Mucosa of rectum (tissue), 2 donors: ENCODE data around the gene ZNF483.
"Not testable (repeated sequence)": the region's sequence is repeated elsewhere in the genome, so short reads cannot be mapped to it uniquely, and the experiment has no call there.

Source experiments
- H3K27ac ChIP-seq, 2 donors: one replicate each; pipeline ENCODE4 v1.7.0; 2013; ENCODE audit warnings: inconsistent platforms in 2 of 2, low read depth in 2 of 2, low read length in 2 of 2
- H3K27me3 ChIP-seq, 2 donors: one replicate each; pipeline ENCODE4 v1.7.0; 2013; ENCODE audit warnings: low read length in 2 of 2; ENCODE audit not compliant: control insufficient read depth in 2 of 2, insufficient read depth in 2 of 2
- H3K36me3 ChIP-seq, 2 donors: one replicate each; pipeline ENCODE4 v1.7.0; 2013; ENCODE audit warnings: low read length in 2 of 2; ENCODE audit not compliant: control insufficient read depth in 2 of 2, insufficient read depth in 2 of 2
- H3K4me1 ChIP-seq, 2 donors: one replicate each; pipeline ENCODE4 v1.7.0; 2013; ENCODE audit warnings: low read length in 2 of 2, mild to moderate bottlenecking in 1 of 2; ENCODE audit not compliant: control insufficient read depth in 2 of 2, insufficient read depth in 2 of 2
- H3K4me3 ChIP-seq, 2 donors: one replicate each; pipeline ENCODE4 v1.7.0; 2013; ENCODE audit warnings: low read length in 2 of 2
- H3K9ac ChIP-seq, 2 donors: one replicate each; pipeline ENCODE4 v1.7.0; 2013; ENCODE audit warnings: low read length in 2 of 2, low read depth in 1 of 2, mild to moderate bottlenecking in 1 of 2
- H3K9me3 ChIP-seq, 2 donors: one replicate each; pipeline ENCODE4 v1.7.0; 2013; ENCODE audit warnings: low read length in 2 of 2; ENCODE audit not compliant: control insufficient read depth in 2 of 2
- donor health status: healthy.
- donor health status: Normal muscosa, but diverticular disease.

The ZNF483 gene

DNA sequence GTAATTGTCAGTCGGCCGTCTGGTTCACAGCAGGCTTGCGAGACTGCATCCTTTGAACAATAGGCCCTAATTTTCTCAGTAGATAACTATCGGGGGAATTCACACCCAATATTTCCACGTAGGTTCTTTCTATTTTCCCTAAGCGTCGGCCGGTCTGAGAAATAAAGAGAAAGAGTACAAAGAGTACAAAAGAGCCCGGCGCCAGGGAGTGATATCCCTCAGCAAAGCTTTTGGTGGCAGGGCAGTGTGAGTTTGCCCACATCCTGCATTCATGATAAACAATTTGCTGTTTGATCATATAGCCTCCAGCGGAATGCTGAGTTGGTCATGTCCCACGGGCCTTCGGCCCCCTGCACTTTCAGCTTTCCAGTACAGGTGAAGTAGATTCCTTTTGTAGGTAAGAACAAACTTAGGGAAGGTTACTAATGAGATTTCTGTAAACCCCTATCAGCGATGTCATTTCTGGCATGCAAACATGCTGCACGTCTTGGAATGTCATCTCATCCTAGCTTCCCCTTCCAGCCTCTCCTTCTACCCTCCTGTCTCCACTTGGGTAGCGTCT is 79.2 kb downstream of the ZNF483 start:
- no peak overlapping the region for H3K4me3 ChIP-seq
- H3K4me1 ChIP-seq: peaks cover 0 to 8% of the 10 kb centered on the region in 2 donors
- H3K27me3 ChIP-seq: no peaks in the 10 kb centered on the region
- no peaks in the 10 kb centered on the region for H3K36me3 ChIP-seq
- H3K27ac ChIP-seq: no peak overlapping the region
- no peaks in the 10 kb centered on the region for H3K9me3 ChIP-seq
- no peak overlapping the region for H3K9ac ChIP-seq

DNA sequence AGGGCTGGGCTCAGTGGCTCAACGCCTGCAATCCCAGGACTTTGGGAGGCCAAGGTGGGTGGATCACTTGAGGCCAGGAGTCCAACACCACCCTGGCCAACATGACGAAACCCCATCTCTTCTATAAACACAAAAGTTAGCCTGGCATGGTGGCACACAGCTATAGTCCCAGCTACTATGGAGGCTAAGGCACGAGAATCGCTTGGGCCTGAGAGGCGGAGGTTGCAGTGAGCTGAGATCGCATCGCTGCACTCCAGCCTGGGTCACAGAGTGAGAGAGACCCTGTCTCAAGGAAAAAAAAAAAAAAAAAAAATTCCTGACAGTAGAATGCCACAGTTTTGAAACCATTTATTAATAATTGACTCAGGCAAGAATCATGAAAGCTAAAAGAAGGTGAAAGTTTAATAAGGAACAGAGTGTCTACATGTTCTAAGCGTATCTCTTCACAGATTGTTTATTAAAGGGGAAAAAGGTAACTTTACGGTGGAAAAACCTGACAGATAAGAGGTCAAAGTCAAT is 80.1 kb downstream of the ZNF483 start:
- Histone ChIP-seq H3K9ac (no peak overlapping the region), H3K4me1 (peaks cover 0 to 3% of the 10 kb centered on the region in 2 donors), H3K27me3 (no peaks in the 10 kb centered on the region), H3K36me3 (no peaks in the 10 kb centered on the region), H3K9me3 (no peaks in the 10 kb centered on the region), H3K27ac (peak overlapping the region in 1 of 2 donors; percentile 2), H3K4me3 (no peak overlapping the region)

DNA sequence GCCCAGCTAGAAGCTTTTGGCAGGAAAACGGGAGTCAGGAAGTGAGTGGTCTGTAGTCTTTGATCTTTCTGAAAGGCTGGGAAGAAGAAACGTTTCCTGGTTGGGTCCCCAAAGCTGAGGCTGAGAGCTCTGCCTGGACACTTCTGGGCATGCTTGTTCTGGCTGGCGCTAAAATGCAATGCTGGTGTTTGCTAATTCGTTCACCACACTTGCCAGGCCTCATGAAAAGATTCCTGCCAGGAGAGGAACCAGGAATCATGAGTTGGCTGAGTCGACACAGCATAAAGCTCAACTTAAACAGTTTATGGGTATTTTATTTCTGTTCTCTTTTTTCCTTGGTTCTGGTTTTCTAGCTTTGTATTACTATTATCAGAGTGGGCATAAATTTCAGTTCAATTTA is 85.2 kb downstream of the ZNF483 start:
- H3K4me3 ChIP-seq: no peak overlapping the region
- H3K4me1 ChIP-seq: peaks cover 4 to 8% of the 10 kb centered on the region in 2 donors
- H3K9ac ChIP-seq: no peak overlapping the region
- H3K27me3 ChIP-seq: no peaks in the 10 kb centered on the region
- no peaks in the 10 kb centered on the region for H3K9me3 ChIP-seq
- H3K27ac ChIP-seq: no peak overlapping the region
- H3K36me3 ChIP-seq: no peaks in the 10 kb centered on the region

DNA sequence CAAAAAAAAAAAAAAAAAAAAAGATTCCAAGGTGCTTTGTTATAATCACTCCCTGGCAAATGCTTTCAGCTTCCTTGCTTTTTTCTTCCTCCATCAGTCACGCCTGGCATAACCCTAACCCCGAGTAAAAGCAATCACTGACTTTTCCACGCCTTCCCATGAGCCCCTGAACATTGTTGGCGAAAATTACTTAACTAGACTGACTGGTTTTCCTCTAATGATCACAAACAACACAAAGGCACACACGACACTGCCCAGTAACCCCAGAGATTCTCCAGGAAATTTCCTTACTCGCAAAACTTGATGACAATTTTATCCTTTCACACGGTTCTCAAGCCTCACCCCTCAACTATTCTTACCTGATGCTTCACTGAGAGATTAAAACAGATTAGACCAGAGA is 85.9 kb downstream of the ZNF483 start:
- Histone ChIP-seq H3K4me1 (peaks cover 4 to 8% of the 10 kb centered on the region in 2 donors), H3K4me3 (no peak overlapping the region), H3K27me3 (no peaks in the 10 kb centered on the region), H3K27ac (no peak overlapping the region), H3K9me3 (no peaks in the 10 kb centered on the region), H3K36me3 (no peaks in the 10 kb centered on the region), H3K9ac (no peak overlapping the region)

DNA sequence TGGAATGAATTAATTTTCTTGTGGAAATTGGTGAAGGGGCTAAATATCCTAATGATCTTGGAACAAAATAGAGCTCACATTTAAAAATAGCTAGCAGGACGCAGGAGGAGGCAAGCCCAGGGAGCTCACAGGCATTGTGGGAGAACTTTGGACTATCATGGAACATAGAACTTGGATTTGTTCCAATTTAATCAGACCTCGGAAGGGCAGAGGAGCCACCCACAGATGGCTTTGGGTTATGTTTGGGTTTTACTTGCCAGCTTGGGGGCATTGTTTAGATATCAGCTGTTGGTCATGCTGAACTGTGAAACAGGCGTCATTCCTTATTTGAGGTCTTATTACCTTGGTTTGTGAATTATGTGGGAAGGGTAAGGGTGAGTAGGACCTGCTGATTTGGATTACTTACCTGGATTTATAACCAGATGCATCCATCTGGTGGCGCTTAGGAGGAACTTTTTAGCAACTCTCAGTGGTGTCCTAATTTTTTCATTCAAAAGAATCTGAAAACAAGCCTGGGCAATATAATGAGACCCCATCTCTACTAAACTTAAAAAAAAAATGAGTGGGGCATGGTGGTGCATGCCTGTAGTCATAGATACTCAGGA is 88.6 kb downstream of the ZNF483 start:
- Histone ChIP-seq H3K9ac (no peak overlapping the region), H3K9me3 (no peaks in the 10 kb centered on the region)

DNA sequence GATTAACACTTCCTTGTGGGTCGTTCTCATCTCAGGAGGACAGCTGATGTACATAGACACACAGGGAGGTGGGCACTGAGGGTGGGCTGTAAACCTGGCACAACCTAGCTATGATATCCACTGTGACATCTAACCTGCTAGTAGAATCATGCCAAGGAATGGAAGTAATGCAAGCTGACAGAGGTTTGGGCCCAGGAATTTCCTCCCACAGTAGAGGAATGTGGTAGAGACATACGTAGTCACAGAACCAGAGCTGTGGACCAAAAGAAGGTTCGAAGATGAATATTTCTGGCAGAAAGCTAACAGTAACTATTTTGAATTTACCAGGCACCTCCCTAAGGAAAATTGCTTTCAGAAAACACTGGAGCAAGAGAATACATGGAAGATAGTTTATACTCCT is 90.9 kb downstream of the ZNF483 start:
- H3K4me1 ChIP-seq: peaks cover 4 to 6% of the 10 kb centered on the region in 2 donors
- H3K4me3 ChIP-seq: no peak overlapping the region
- no peaks in the 10 kb centered on the region for H3K9me3 ChIP-seq
- no peak overlapping the region for H3K27ac ChIP-seq
- no peaks in the 10 kb centered on the region for H3K27me3 ChIP-seq
- no peaks in the 10 kb centered on the region for H3K36me3 ChIP-seq
- no peak overlapping the region for H3K9ac ChIP-seq

More for the DNA sequence above, 88.6 kb downstream of the ZNF483 start:
- Histone ChIP-seq H3K27ac (no peak overlapping the region), H3K27me3 (no peaks in the 10 kb centered on the region), H3K4me3 (no peak overlapping the region), H3K36me3 (no peaks in the 10 kb centered on the region), H3K4me1 (peaks cover 4 to 8% of the 10 kb centered on the region in 2 donors)

DNA sequence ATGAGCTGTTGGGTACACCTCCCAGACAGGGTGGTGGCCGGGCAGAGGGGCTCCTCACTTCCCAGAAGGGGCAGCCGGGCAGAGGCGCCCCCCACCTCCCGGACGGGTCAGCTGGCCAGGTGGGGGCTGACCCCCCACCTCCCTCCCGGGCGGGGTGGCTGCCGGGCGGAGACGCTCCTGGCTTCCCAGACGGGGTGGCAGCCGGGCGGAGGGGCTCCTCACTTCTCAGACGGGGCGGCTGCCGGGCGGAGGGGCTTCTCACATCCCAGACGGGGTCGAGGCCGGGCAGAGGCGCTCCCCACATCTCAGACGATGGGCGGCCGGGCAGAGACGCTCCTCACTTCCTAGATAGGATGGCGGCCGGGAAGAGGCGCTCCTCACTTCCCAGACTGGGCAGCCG is 92.4 kb downstream of the ZNF483 start:
- H3K36me3 ChIP-seq, H3K27ac ChIP-seq, H3K9ac ChIP-seq, H3K9me3 ChIP-seq, H3K4me1 ChIP-seq, H3K4me3 ChIP-seq, H3K27me3 ChIP-seq: not testable (repeated sequence)

DNA sequence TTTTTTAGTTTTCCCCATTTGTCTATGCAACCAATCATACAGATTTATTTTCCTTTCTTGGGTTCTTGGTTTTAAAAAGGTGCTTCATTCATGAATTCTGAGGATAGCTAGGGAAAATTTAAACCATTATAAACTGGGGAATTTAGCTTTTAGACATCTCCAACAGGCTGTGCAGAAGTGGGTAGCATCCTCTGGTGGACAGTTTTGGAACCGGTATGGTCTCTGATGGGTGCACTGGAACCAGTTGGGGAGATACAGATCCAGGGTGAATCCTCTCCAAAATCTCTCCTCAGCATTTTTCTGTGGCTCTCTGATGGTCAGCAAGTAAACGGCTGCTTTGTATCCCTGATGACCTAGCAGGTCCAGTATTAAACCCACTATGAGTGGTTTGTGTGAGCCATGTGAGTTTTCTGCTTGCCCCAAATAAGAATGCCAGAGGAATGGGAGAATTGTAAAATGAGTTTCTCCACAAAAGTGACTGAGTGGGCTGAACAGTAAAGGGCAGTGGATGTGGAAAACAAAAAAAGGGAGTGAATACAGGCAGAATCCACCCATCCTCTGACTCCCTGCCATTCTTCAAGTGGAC is 97.0 kb downstream of the ZNF483 start:
- Histone ChIP-seq H3K27ac (no peak overlapping the region), H3K4me3 (no peak overlapping the region), H3K36me3 (no peaks in the 10 kb centered on the region), H3K9me3 (no peaks in the 10 kb centered on the region), H3K27me3 (no peaks in the 10 kb centered on the region), H3K9ac (no peak overlapping the region), H3K4me1 (peaks cover 0 to 6% of the 10 kb centered on the region in 2 donors)

DNA sequence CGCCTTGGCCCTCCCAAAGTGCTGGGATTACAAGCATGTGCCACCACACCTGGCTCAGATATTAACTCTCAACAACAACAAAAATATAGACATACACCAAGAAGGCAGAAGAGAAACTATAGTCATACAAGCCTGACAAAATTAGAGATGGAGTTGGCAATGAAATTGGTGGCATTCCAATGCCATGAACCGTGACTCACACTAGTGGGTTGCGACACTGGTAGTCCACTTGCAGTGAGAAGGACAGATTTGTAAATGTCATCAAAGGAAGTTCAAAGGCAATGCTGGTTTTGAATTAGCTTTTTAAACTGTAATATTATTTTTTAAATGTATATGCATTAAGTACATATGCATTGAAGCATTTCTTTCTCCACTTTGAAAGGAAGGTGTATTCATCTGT is 97.6 kb downstream of the ZNF483 start:
- H3K27me3 ChIP-seq: no peaks in the 10 kb centered on the region
- H3K4me1 ChIP-seq: peaks cover 0 to 7% of the 10 kb centered on the region in 2 donors
- H3K4me3 ChIP-seq: no peak overlapping the region
- no peaks in the 10 kb centered on the region for H3K9me3 ChIP-seq
- no peaks in the 10 kb centered on the region for H3K36me3 ChIP-seq
- H3K9ac ChIP-seq: no peak overlapping the region
- H3K27ac ChIP-seq: no peak overlapping the region
